ENCODE measurements around the gene SDHA.
"Not testable (repeated sequence)": the region's sequence is repeated elsewhere in the genome, so short reads cannot be mapped to it uniquely, and the experiment has no call there.

The SDHA gene

DNA sequence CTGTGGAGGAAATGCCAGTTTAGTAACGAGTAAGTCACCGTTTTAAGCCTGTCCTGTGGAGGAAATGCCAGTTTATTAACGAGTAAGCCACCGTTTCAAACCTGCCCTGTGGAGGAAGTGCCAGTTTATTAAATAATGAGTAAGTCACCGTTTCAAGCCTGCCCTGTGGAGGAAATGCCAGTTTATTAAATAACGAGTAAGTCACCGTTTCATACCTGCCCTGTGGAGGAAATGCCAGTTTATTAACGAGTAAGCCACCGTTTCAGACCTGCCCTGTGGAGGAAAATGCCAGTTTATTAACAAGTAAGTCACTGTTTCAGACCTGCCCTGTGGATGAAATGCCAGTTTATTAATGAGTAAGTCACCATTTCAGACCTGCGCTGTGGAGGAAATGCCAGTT, 34.4 kb downstream of the SDHA start:
- Histone ChIP-seq H3K36me3 (ENCODE audit: insufficient read depth, low read length) (peaks cover 50% of the 10 kb centered on the region), H3K9me3 (ENCODE audit: low read depth, low read length) (no peaks in the 10 kb centered on the region), H3K4me3 (no peak overlapping the region), H3K9ac (ENCODE audit: insufficient read length) (no peak overlapping the region), H3K27ac (peak overlapping the region; percentile 60)
- DNase-seq (ENCODE audit: low read depth, low spot score) = no peak
- TF ChIP-seq FOXP2 (optimal IDR thresholded peaks at IDR 0.05; ENCODE audit: control extremely low read depth, extremely low read length, insufficient read depth) (no peak), EZH2 (IDR thresholded peaks at IDR 0.05) (no peak), POLR2AphosphoS5 (IDR thresholded peaks at IDR 0.05; ENCODE audit: borderline replicate concordance, low read depth, low read length) (no peak)

DNA sequence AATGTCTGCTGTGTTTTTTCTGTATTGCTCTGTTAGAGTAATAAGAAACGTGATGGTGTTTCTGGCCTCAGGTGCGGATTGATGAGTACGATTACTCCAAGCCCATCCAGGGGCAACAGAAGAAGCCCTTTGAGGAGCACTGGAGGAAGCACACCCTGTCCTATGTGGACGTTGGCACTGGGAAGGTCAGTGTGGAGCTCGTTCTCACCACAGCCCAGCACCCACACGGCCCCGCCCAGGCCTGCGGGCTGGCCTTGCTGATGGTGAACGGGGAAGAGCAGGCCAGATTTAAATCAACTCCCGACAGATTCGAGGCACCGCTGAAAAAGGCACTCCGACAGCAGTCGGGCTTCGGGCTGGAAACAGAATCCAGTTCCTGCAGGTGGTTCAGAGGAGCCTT, 36.2 kb downstream of the SDHA start:
- H3K27ac ChIP-seq; H3K9ac ChIP-seq (ENCODE audit: insufficient read length); DNase-seq (ENCODE audit: low read depth, low spot score); H3K4me3 ChIP-seq; H3K9me3 ChIP-seq (ENCODE audit: low read depth, low read length): not testable (repeated sequence)
- H3K36me3 ChIP-seq (ENCODE audit: insufficient read depth, low read length) = peaks cover 39% of the 10 kb centered on the region

DNA sequence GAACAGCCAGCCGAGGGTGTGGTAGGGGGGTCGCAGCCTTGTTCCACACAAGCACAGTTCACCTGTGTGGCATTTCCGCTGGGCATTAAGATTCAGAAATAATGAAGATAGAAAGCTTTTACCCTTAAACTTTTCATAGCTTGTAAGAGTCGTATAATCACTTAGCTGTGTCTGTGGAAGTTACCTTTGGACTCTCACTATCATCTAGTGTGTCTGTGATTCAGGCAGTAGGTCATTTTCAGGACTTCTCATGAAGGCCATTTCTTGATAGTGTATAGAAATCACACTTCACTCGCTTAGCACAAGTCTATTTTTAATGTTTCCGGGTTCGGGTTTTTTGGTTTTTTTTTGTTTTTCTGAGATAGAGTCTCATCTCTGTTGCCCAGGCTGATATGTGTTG, 37.0 kb downstream of the SDHA start:
- H3K27ac ChIP-seq; H3K9me3 ChIP-seq (ENCODE audit: low read depth, low read length); DNase-seq (ENCODE audit: low read depth, low spot score); H3K9ac ChIP-seq (ENCODE audit: insufficient read length); H3K4me3 ChIP-seq: not testable (repeated sequence)
- peaks cover 38% of the 10 kb centered on the region for H3K36me3 ChIP-seq (ENCODE audit: insufficient read depth, low read length)

- H3K36me3 ChIP-seq (ENCODE audit: insufficient read depth, low read length) = peaks cover 38% of the 10 kb centered on the region
- not testable (repeated sequence) for DNase-seq (ENCODE audit: low read depth, low spot score); H3K9ac ChIP-seq (ENCODE audit: insufficient read length); H3K4me3 ChIP-seq; H3K27ac ChIP-seq; H3K9me3 ChIP-seq (ENCODE audit: low read depth, low read length)
These were observed 38.2 kb downstream of the SDHA start for GRCh38 chr5:256347-256746.

GRCh38 chr5:257148-257547, 39.0 kb downstream of the SDHA start:
- H3K4me3 ChIP-seq = no peak overlapping the region
- no peak overlapping the region for H3K27ac ChIP-seq
- no peak for DNase-seq (ENCODE audit: low read depth, low spot score)
- H3K36me3 ChIP-seq (ENCODE audit: insufficient read depth, low read length) = peaks cover 38% of the 10 kb centered on the region
- H3K9me3 ChIP-seq (ENCODE audit: low read depth, low read length) = no peaks in the 10 kb centered on the region
- no peak for TF ChIP-seq FOXP2 (optimal IDR thresholded peaks at IDR 0.05; ENCODE audit: control extremely low read depth, extremely low read length, insufficient read depth)
- TF ChIP-seq EZH2 (IDR thresholded peaks at IDR 0.05) = no peak
- no peak for TF ChIP-seq POLR2AphosphoS5 (IDR thresholded peaks at IDR 0.05; ENCODE audit: borderline replicate concordance, low read depth, low read length)
- H3K9ac ChIP-seq (ENCODE audit: insufficient read length) = no peak overlapping the region

DNA sequence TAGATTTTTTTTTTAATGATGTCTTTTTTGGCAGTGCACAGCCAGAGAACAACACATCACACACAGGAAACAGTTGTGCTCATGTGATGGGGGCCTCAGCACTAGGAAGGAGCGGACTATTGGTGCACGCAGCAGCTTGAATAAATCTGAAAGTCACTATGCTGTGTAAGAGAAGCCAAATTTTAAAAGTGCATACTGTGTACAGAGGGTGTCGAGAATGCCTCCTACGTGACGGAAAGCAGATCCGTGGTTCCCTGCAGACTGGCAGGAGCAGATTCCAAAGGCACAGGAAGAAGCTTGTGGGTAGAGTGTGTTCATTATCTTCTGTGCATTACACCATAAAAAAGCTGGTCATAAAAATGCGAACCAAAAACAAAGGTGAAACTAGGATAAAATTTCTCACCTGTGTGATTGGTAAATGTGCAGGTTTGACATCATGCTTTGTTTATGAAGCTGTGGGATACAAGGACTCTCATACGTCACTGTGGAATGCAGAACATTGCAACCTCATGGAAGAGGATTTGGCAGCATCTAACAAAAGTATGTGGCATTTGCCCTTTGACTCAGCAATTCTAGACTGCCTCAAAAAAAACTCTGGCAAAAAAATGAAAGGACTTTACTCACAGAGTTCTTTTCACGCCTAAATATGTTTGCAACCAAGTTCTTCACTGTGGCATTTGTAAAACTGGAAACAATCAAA, 45.3 kb downstream of the SDHA start:
- H3K9me3 ChIP-seq (ENCODE audit: low read depth, low read length); DNase-seq (ENCODE audit: low read depth, low spot score); H3K9ac ChIP-seq (ENCODE audit: insufficient read length); H3K27ac ChIP-seq; H3K4me3 ChIP-seq: not testable (repeated sequence)
- H3K36me3 ChIP-seq (ENCODE audit: insufficient read depth, low read length) = peaks cover 15% of the 10 kb centered on the region

- no peaks in the 10 kb centered on the region for H3K9me3 ChIP-seq (ENCODE audit: low read depth, low read length)
- TF ChIP-seq FOXP2 (optimal IDR thresholded peaks at IDR 0.05; ENCODE audit: control extremely low read depth, extremely low read length, insufficient read depth) (no peak), EZH2 (IDR thresholded peaks at IDR 0.05) (no peak), POLR2AphosphoS5 (IDR thresholded peaks at IDR 0.05; ENCODE audit: borderline replicate concordance, low read depth, low read length) (no peak)
- DNase-seq (ENCODE audit: low read depth, low spot score) = no peak
- peaks cover 14% of the 10 kb centered on the region for H3K36me3 ChIP-seq (ENCODE audit: insufficient read depth, low read length)
- no peak overlapping the region for H3K9ac ChIP-seq (ENCODE audit: insufficient read length)
- no peak overlapping the region for H3K4me3 ChIP-seq
- no peak overlapping the region for H3K27ac ChIP-seq
These were observed 46.2 kb downstream of the SDHA start for GRCh38 chr5:264338-264737.

DNA sequence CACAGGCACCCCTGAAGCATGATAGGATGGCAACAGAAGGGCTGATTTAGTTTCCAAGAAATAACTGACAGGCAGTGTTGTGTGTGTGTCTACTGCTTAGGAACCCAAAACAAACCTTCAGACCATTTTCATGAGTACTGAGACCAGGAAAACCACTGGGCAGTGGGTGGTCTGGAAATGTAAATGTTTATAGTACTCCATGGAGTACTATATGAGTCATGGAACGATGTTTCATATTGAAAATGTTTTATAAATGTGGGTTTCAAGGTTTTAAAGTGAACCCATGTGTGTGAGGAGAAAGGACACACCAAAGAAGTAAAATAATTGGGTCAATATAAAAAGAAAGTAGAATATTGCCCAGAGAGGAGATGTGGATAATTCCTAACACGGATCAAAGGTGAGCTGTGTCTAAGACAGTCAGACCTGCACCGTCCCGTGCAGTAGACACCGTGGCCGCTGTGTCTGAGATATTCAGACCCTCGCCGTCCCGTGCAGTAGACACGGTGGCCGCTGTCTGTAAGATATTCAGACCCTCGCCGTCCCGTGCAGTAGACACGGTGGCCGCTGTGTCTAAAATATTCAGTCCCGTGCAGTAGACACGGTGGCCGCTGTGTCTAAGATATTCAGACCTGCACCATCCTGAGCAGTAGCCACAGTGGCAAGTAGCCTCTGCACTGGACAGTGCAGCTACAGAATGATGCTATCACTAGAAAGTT, 48.3 kb downstream of the SDHA start:
- DNase-seq (ENCODE audit: low read depth, low spot score); H3K9ac ChIP-seq (ENCODE audit: insufficient read length); H3K4me3 ChIP-seq; H3K27ac ChIP-seq; H3K9me3 ChIP-seq (ENCODE audit: low read depth, low read length): not testable (repeated sequence)
- peaks cover 14% of the 10 kb centered on the region for H3K36me3 ChIP-seq (ENCODE audit: insufficient read depth, low read length)

- H3K27ac ChIP-seq = no peak overlapping the region
- TF ChIP-seq FOXP2 (optimal IDR thresholded peaks at IDR 0.05; ENCODE audit: control extremely low read depth, extremely low read length, insufficient read depth) (no peak), EZH2 (IDR thresholded peaks at IDR 0.05) (no peak), POLR2AphosphoS5 (IDR thresholded peaks at IDR 0.05; ENCODE audit: borderline replicate concordance, low read depth, low read length) (no peak)
- H3K4me3 ChIP-seq = no peak overlapping the region
- H3K9ac ChIP-seq (ENCODE audit: insufficient read length) = no peak overlapping the region
- peaks cover 14% of the 10 kb centered on the region for H3K36me3 ChIP-seq (ENCODE audit: insufficient read depth, low read length)
- H3K9me3 ChIP-seq (ENCODE audit: low read depth, low read length) = no peaks in the 10 kb centered on the region
- DNase-seq (ENCODE audit: low read depth, low spot score) = no peak
These were observed 49.6 kb downstream of the SDHA start for GRCh38 chr5:267716-268115.

All from SK-N-MC (cell line).